GM21447 (cell line): ENCODE measurements around the gene SIX2.

Experiments used
- ATAC-seq: cut with Tn5 transposase; IDR thresholded peaks from one replicate; pipeline ENCODE4 v1.9.1; 2021; ENCODE audit not compliant: unreplicated experiment

SIX2 gene

GRCh38 chr2:45003579-45004551 lies 5.4 kb downstream of the SIX2 start:
- ATAC-seq, result no peak

- ATAC-seq, result no peak
Observed at GRCh38 chr2:45002686-45003085, 6.6 kb downstream of the SIX2 start.

- ATAC-seq, result no peak
Observed at GRCh38 chr2:45001869-45002385, 7.3 kb downstream of the SIX2 start.

- no peak for ATAC-seq
Observed at GRCh38 chr2:45000921-45001868, 8.1 kb downstream of the SIX2 start.

- no peak for ATAC-seq
Observed at GRCh38 chr2:45000341-45000901, 8.8 kb downstream of the SIX2 start.

- ATAC-seq, result no peak
Observed at GRCh38 chr2:44999540-44999939, 9.7 kb downstream of the SIX2 start.

- no peak for ATAC-seq
Observed at GRCh38 chr2:44997963-44998362, 11.3 kb downstream of the SIX2 start.

- ATAC-seq, result no peak
Observed at GRCh38 chr2:44996356-44996755, 12.9 kb downstream of the SIX2 start.

- ATAC-seq, result no peak
Observed at GRCh38 chr2:44994377-44994776, 14.9 kb downstream of the SIX2 start.

GRCh38 chr2:44989176-44989575 lies 20.1 kb downstream of the SIX2 start:
- ATAC-seq, result no peak

GRCh38 chr2:44983836-44984604 lies 25.2 kb downstream of the SIX2 start:
- ATAC-seq, result no peak

GRCh38 chr2:44981714-44982108 lies 27.5 kb downstream of the SIX2 start:
- no peak for ATAC-seq

GRCh38 chr2:44980751-44981713 lies 28.2 kb downstream of the SIX2 start:
- no peak for ATAC-seq

GRCh38 chr2:44979581-44979980 lies 29.7 kb downstream of the SIX2 start:
- no peak for ATAC-seq

- no peak for ATAC-seq
Observed at GRCh38 chr2:44975571-44976450, 33.4 kb downstream of the SIX2 start.

GRCh38 chr2:44974064-44974715 lies 35.1 kb downstream of the SIX2 start:
- ATAC-seq, result no peak

GRCh38 chr2:44972771-44973535 lies 36.3 kb downstream of the SIX2 start:
- ATAC-seq, result no peak
